ENCODE results near the gene TIGIT.

DNA sequence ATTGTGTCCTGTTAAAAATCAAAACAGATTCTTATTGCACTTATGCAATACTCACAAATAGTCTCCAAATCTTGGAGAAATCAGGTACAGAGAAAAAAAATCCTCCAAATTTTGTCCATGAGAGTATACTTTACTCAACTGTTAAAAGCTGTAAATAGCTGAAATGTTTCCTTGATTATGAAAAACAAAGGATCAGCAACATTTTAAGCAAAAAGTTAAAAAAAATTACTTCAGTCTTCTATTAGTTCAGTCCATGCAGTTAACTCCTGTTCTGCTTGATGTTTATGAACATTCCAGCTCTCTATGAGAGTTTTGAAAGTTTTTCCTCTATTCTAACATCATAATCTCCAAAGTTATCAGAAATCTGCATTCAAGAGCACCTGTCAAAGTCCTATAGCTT, 33.7 kb upstream of the TIGIT start:
- TF ChIP-seq, protein P1, sequence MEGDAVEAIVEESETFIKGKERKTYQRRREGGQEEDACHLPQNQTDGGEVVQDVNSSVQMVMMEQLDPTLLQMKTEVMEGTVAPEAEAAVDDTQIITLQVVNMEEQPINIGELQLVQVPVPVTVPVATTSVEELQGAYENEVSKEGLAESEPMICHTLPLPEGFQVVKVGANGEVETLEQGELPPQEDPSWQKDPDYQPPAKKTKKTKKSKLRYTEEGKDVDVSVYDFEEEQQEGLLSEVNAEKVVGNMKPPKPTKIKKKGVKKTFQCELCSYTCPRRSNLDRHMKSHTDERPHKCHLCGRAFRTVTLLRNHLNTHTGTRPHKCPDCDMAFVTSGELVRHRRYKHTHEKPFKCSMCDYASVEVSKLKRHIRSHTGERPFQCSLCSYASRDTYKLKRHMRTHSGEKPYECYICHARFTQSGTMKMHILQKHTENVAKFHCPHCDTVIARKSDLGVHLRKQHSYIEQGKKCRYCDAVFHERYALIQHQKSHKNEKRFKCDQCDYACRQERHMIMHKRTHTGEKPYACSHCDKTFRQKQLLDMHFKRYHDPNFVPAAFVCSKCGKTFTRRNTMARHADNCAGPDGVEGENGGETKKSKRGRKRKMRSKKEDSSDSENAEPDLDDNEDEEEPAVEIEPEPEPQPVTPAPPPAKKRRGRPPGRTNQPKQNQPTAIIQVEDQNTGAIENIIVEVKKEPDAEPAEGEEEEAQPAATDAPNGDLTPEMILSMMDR (IDR thresholded peaks at IDR 0.05; ENCODE audit: insufficient read depth, low read length): no peak
- TF ChIP-seq POLR2AphosphoS5 (IDR thresholded peaks at IDR 0.05; ENCODE audit: low read depth) (no peak), GABPA (IDR thresholded peaks at IDR 0.05; ENCODE audit: low read depth) (no peak), REST (IDR thresholded peaks at IDR 0.05; ENCODE audit: insufficient replicate concordance, low read depth) (no peak), SPI1 (IDR thresholded peaks at IDR 0.05; ENCODE audit: borderline replicate concordance, low read depth) (no peak)

Measured in HL-60 (cell line).